HuH-7.5 (cell line): ENCODE data around the gene TXLNA.

Source experiments
- DNase-seq: peaks from one replicate; pipeline ENCODE4 v3.0.0; 2011; ENCODE audit warnings: low spot score

The TXLNA gene

GRCh38 chr1:32186077-32186476, 6.6 kb downstream of the TXLNA start:
- no peak for DNase-seq

GRCh38 chr1:32186491-32186890, 7.0 kb downstream of the TXLNA start:
- DNase-seq = no peak

GRCh38 chr1:32187850-32188249, 8.4 kb downstream of the TXLNA start:
- DNase-seq = no peak

GRCh38 chr1:32192220-32192948, 12.9 kb downstream of the TXLNA start:
- DNase-seq = no peak

- no peak for DNase-seq
Observed at GRCh38 chr1:32194984-32195383, 15.5 kb downstream of the TXLNA start.

GRCh38 chr1:32195531-32195930, 16.1 kb downstream of the TXLNA start:
- DNase-seq = no peak

GRCh38 chr1:32195972-32196823, 16.7 kb downstream of the TXLNA start:
- no peak for DNase-seq

GRCh38 chr1:32197074-32197473, 17.6 kb downstream of the TXLNA start:
- no peak for DNase-seq

- no peak for DNase-seq
Observed at GRCh38 chr1:32197837-32198236, 18.4 kb downstream of the TXLNA start.

- no peak for DNase-seq
Observed at GRCh38 chr1:32198237-32199042, 19.0 kb downstream of the TXLNA start.

GRCh38 chr1:32199043-32199716, 19.7 kb downstream of the TXLNA start:
- DNase-seq = no peak

GRCh38 chr1:32199717-32200072, 20.2 kb downstream of the TXLNA start:
- DNase-seq = no peak

- DNase-seq = peak; percentile 75
Observed at GRCh38 chr1:32200226-32201010, 20.9 kb downstream of the TXLNA start, which contains the start of gene CCDC28B. Gene CCDC28B, plus strand, starts transcription at chr1:32200595. Its CDS starts 1,341 bp downstream, at chr1:32201936.

GRCh38 chr1:32201011-32201855, 21.8 kb downstream of the TXLNA start:
- DNase-seq = no peak

- DNase-seq = no peak
Observed at GRCh38 chr1:32204943-32205361, 25.5 kb downstream of the TXLNA start.

GRCh38 chr1:32205401-32206370, 26.2 kb downstream of the TXLNA start, which contains the start of gene IQCC:
Gene IQCC, plus strand, starts transcription at chr1:32205671. Its CDS starts 11 bp downstream, at chr1:32205682.
- peak; percentile 78 for DNase-seq

GRCh38 chr1:32208469-32208868, 29.0 kb downstream of the TXLNA start:
- no peak for DNase-seq

- no peak for DNase-seq
Observed at GRCh38 chr1:32208891-32209328, 29.4 kb downstream of the TXLNA start, which contains the start of gene DCDC2B. Gene DCDC2B, plus strand, starts transcription at chr1:32209089. Its CDS starts 5 bp downstream, at chr1:32209094.
